SU-DHL-6 (cell line): ENCODE results near the gene BOLA2B.

Experiments used
- H2AFZ ChIP-seq: fragments of 200-600 bp; sonication (generic); 2 replicates; pipeline ENCODE4 v1.6.1; 2014; ENCODE audit warnings: low read depth, mild to moderate bottlenecking, moderate library complexity, mixed read lengths, antibody characterized with exemption, low read length; ENCODE audit not compliant: severe bottlenecking
- H3F3A ChIP-seq: fragments of 200-600 bp; shearing (Covaris generic); 2 replicates; pipeline ENCODE4 v1.6.0; 2016; ENCODE audit warnings: antibody characterized with exemption, mild to moderate bottlenecking; ENCODE audit not compliant: insufficient read depth
- H3K27ac ChIP-seq: fragments of 200-600 bp; sonication (generic); 2 replicates; pipeline ENCODE4 v1.5.1; 2016; ENCODE audit warnings: low read depth, mild to moderate bottlenecking, low read length, moderate library complexity, mixed read lengths
- H3K27me3 ChIP-seq: fragments of 200-600 bp; sonication (generic), shearing (Covaris generic); 2 replicates; pipeline ENCODE4 v1.6.0; 2014; ENCODE audit warnings: mild to moderate bottlenecking, low read length
- H3K36me3 ChIP-seq: fragments of 200-600 bp; sonication (generic); 2 replicates; pipeline ENCODE4 v1.6.1; 2014; ENCODE audit warnings: mild to moderate bottlenecking, low read length, mixed read lengths
- H3K4me2 ChIP-seq: fragments of 300-600, 200-600 bp; shearing (Covaris generic), sonication (generic); 2 replicates; pipeline ENCODE4 v1.6.0; 2014; ENCODE audit warnings: low read length, low read depth, mild to moderate bottlenecking; ENCODE audit not compliant: poor library complexity, severe bottlenecking
- H3K4me3 ChIP-seq: fragments of 200-600 bp; sonication (generic); 2 replicates; pipeline ENCODE4 v1.5.1; 2014; ENCODE audit warnings: antibody characterized with exemption, low read length, mild to moderate bottlenecking, mixed read lengths; ENCODE audit not compliant: insufficient read depth, poor library complexity, severe bottlenecking
- H3K79me2 ChIP-seq: fragments of 200-600 bp; sonication (generic); 2 replicates; pipeline ENCODE4 v1.6.1; 2014; ENCODE audit warnings: mild to moderate bottlenecking, low read length, moderate library complexity; ENCODE audit not compliant: insufficient read depth
- H3K9ac ChIP-seq: fragments of 200-600 bp; sonication (generic); 2 replicates; pipeline ENCODE4 v1.7.0; 2014; ENCODE audit warnings: mild to moderate bottlenecking, low read length
- H3K9me2 ChIP-seq: fragments of 200-600 bp; sonication (generic); replicated peaks from 2 replicates; pipeline ENCODE4 v1.6.1; 2014; ENCODE audit warnings: low read length; ENCODE audit not compliant: insufficient read depth
- H3K9me3 ChIP-seq: fragments of 200-600 bp; sonication (generic); 2 replicates; pipeline ENCODE4 v1.6.1; 2014; ENCODE audit warnings: low read length, mixed read lengths; ENCODE audit not compliant: insufficient read depth
- H4K20me1 ChIP-seq: fragments of 200-600 bp; sonication (generic); 2 replicates; pipeline ENCODE4 v1.6.1; 2014; ENCODE audit warnings: low read depth, mild to moderate bottlenecking, antibody characterized with exemption, low read length, moderate library complexity, mixed read lengths
- EZH2phosphoT487 ChIP-seq: fragments of 200-600 bp; sonication (generic), shearing (Covaris generic); conservative IDR thresholded peaks from 2 replicates; pipeline ENCODE4 v1.6.1; 2018; ENCODE audit warnings: mild to moderate bottlenecking, antibody characterized with exemption, low read length, moderate library complexity, mixed read lengths
- TF ChIP-seq, protein P1 (sequence below): fragments of 200-600 bp; sonication (generic); IDR thresholded peaks from one replicate; pipeline ENCODE4 v1.5.1; 2017; ENCODE audit warnings: antibody characterized with exemption, mild to moderate bottlenecking, low read length, moderate library complexity; ENCODE audit not compliant: insufficient read depth, poor library complexity, severe bottlenecking

Gene BOLA2B

DNA sequence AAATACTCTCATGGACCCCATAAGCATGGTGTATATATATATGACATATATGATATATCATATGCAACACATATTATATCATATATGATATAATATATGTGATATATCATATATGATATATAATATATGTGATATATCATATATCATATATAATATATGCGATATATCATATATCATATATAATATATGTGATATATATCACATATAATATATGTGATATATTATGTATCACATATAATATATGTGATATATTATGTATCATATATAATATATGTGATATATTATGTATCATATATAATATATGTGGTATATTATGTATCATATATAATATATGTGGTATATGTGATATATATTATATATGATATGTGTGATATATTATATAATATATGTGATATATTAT lies 48.5 kb downstream of the BOLA2B start:
- TF ChIP-seq EZH2phosphoT487: no peak
- TF ChIP-seq, protein P1, sequence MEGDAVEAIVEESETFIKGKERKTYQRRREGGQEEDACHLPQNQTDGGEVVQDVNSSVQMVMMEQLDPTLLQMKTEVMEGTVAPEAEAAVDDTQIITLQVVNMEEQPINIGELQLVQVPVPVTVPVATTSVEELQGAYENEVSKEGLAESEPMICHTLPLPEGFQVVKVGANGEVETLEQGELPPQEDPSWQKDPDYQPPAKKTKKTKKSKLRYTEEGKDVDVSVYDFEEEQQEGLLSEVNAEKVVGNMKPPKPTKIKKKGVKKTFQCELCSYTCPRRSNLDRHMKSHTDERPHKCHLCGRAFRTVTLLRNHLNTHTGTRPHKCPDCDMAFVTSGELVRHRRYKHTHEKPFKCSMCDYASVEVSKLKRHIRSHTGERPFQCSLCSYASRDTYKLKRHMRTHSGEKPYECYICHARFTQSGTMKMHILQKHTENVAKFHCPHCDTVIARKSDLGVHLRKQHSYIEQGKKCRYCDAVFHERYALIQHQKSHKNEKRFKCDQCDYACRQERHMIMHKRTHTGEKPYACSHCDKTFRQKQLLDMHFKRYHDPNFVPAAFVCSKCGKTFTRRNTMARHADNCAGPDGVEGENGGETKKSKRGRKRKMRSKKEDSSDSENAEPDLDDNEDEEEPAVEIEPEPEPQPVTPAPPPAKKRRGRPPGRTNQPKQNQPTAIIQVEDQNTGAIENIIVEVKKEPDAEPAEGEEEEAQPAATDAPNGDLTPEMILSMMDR: no peak
- Histone ChIP-seq H3F3A (no peaks in the 10 kb centered on the region), H3K27me3 (no peaks in the 10 kb centered on the region), H4K20me1 (no peaks in the 10 kb centered on the region), H3K9ac (no peak overlapping the region), H2AFZ (no peak overlapping the region), H3K9me2 (no peaks in the 10 kb centered on the region), H3K4me3 (no peak overlapping the region), H3K4me2 (no peak overlapping the region), H3K9me3 (peaks cover 6% of the 10 kb centered on the region; the same call in 1 of the 2 replicates), H3K27ac (no peak overlapping the region), H3K36me3 (no peaks in the 10 kb centered on the region), H3K79me2 (no peaks in the 10 kb centered on the region)

DNA sequence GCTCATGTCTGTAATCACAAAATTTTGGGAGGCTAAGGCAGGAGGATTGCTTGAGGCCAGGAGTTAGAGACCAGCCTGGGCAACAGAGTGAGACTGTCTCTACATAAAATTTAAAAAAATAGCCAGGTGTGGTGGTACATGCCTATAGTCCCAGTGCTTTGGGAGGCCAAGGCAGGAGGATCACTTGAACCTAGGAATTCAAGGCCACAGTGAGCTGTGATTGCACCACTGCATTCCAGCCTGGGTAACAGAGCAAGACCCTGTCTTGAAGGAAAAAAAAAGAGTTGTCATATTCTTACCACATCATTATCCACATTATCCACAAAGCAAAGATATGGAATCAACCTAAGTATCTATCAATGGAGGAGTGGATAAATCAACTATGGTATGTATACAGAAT lies 49.4 kb downstream of the BOLA2B start:
- H3K9me3 ChIP-seq: peaks cover under 1% of the 10 kb centered on the region; the same call in 1 of the 2 replicates
- no peaks in the 10 kb centered on the region for H3F3A ChIP-seq
- H3K79me2 ChIP-seq: no peaks in the 10 kb centered on the region
- no peak overlapping the region for H3K4me3 ChIP-seq
- no peaks in the 10 kb centered on the region for H3K36me3 ChIP-seq
- H3K9ac ChIP-seq: no peak overlapping the region
- no peak overlapping the region for H3K27ac ChIP-seq
- H3K9me2 ChIP-seq: no peaks in the 10 kb centered on the region
- no peaks in the 10 kb centered on the region for H4K20me1 ChIP-seq
- no peak overlapping the region for H3K4me2 ChIP-seq
- H2AFZ ChIP-seq: no peak overlapping the region
- H3K27me3 ChIP-seq: no peaks in the 10 kb centered on the region
- no peak for TF ChIP-seq EZH2phosphoT487
- TF ChIP-seq, protein P1: no peak

DNA sequence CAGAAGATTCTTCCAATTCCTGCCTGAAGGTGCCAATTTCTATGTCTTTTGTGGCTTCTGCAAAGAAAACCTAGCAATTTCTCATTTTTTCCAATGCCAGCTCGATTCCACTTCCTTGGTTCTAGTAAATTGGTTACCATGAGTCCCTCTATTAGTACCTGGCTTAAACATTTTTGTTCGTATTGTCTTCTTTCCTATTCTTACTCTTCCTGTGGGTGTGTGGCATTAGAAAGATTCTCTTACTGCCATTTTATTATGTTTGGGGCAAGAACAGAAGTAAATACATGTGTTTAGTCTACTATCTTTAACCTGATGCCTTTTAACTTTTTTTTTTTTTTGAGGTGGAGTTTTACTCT lies 50.1 kb downstream of the BOLA2B start:
- no peaks in the 10 kb centered on the region for H4K20me1 ChIP-seq
- H3K27me3 ChIP-seq: no peaks in the 10 kb centered on the region
- no peaks in the 10 kb centered on the region for H3F3A ChIP-seq
- no peaks in the 10 kb centered on the region for H3K9me3 ChIP-seq
- no peaks in the 10 kb centered on the region for H3K9me2 ChIP-seq
- no peaks in the 10 kb centered on the region for H3K79me2 ChIP-seq
- H2AFZ ChIP-seq: no peak overlapping the region
- H3K4me3 ChIP-seq: no peak overlapping the region
- H3K36me3 ChIP-seq: no peaks in the 10 kb centered on the region
- TF ChIP-seq EZH2phosphoT487: no peak
- TF ChIP-seq, protein P1: no peak
- no peak overlapping the region for H3K9ac ChIP-seq
- no peak overlapping the region for H3K27ac ChIP-seq
- no peak overlapping the region for H3K4me2 ChIP-seq
